DOHH2 (cell line): ENCODE results near the gene NR2C2.

Experiments used
- H3F3A ChIP-seq: fragments of 200-600 bp; sonication (generic), shearing (Covaris generic); 2 replicates; pipeline ENCODE4 v1.6.0; 2016; ENCODE audit warnings: antibody characterized with exemption, mild to moderate bottlenecking; ENCODE audit not compliant: control insufficient read depth, insufficient read depth
- H3K27ac ChIP-seq: fragments of 200-600 bp; sonication (generic); 2 replicates; pipeline ENCODE4 v1.5.1; 2014; ENCODE audit warnings: low read depth, mild to moderate bottlenecking, low read length, moderate library complexity
- H3K27me3 ChIP-seq: fragments of 200-600 bp; sonication (generic); 2 replicates; pipeline ENCODE4 v1.6.1; 2014; ENCODE audit warnings: mild to moderate bottlenecking, low read length, mixed read lengths; ENCODE audit not compliant: control insufficient read depth
- H3K36me3 ChIP-seq: fragments of 200-600 bp; sonication (generic); 2 replicates; pipeline ENCODE4 v1.6.1; 2014; ENCODE audit warnings: mild to moderate bottlenecking, low read length, moderate library complexity, mixed read lengths; ENCODE audit not compliant: control insufficient read depth
- H3K4me1 ChIP-seq: fragments of 200-600 bp; sonication (generic); 2 replicates; pipeline ENCODE4 v1.6.1; 2014; ENCODE audit warnings: mild to moderate bottlenecking, low read length, mixed read lengths; ENCODE audit not compliant: control insufficient read depth
- H3K4me2 ChIP-seq: fragments of 200-600 bp; sonication (generic); 2 replicates; pipeline ENCODE4 v1.6.0; 2014; ENCODE audit warnings: mild to moderate bottlenecking, low read length, moderate library complexity
- H3K4me3 ChIP-seq: fragments of 200-600 bp; sonication (generic); 2 replicates; pipeline ENCODE4 v1.5.1; 2014; ENCODE audit warnings: mild to moderate bottlenecking, low read length, mixed read lengths
- H3K79me2 ChIP-seq: fragments of 200-600 bp; sonication (generic); 2 replicates; pipeline ENCODE4 v1.6.1; 2014; ENCODE audit warnings: mild to moderate bottlenecking, low read length, mixed read lengths; ENCODE audit not compliant: control insufficient read depth
- H3K9me2 ChIP-seq: fragments of 200-600 bp; sonication (generic); replicated peaks from 2 replicates; pipeline ENCODE4 v1.6.1; 2014; ENCODE audit warnings: mild to moderate bottlenecking, low read length, mixed read lengths; ENCODE audit not compliant: control insufficient read depth
- H3K9me3 ChIP-seq: fragments of 200-600 bp; sonication (generic); 2 replicates; pipeline ENCODE4 v1.6.1; 2014; ENCODE audit warnings: antibody characterized with exemption, low read length, mixed read lengths; ENCODE audit not compliant: control insufficient read depth, insufficient read depth
- H4K20me1 ChIP-seq: fragments of 200-600 bp; sonication (generic); 2 replicates; pipeline ENCODE4 v1.6.0; 2014; ENCODE audit warnings: low read depth, mild to moderate bottlenecking, antibody characterized with exemption, low read length, moderate library complexity; ENCODE audit not compliant: control insufficient read depth, insufficient read depth
- EZH2phosphoT487 ChIP-seq: fragments of 200-600 bp; sonication (generic); IDR thresholded peaks from 2 replicates; pipeline ENCODE4 v1.6.1; 2017; ENCODE audit warnings: borderline replicate concordance, mild to moderate bottlenecking, antibody characterized with exemption, low read length, moderate library complexity, mixed read lengths
- TF ChIP-seq, protein P1 (sequence below): fragments of 200-600 bp; sonication (generic); IDR thresholded peaks from one replicate; pipeline ENCODE4 v1.5.1; 2014; ENCODE audit warnings: antibody characterized with exemption, mild to moderate bottlenecking, low read depth, low read length; ENCODE audit not compliant: poor library complexity, severe bottlenecking

Gene NR2C2

GRCh38 chr3:14959359-14959943 lies 12.1 kb downstream of the NR2C2 start:
- Histone ChIP-seq H3K4me3 (no peak overlapping the region), H3K4me1 (peaks cover 34% of the 10 kb centered on the region), H3K27ac (no peak overlapping the region), H3K79me2 (peaks cover 65% of the 10 kb centered on the region), H3K4me2 (no peak overlapping the region), H3K9me2 (no peaks in the 10 kb centered on the region), H3K36me3 (peaks cover 31% of the 10 kb centered on the region), H3K27me3 (no peaks in the 10 kb centered on the region), H3F3A (0 out of 2 replicates have a peak, but pooled peaks cover 2% of the 10 kb centered on the region), H3K9me3 (no peaks in the 10 kb centered on the region), H4K20me1 (0 out of 2 replicates have a peak, but pooled peaks cover 9% of the 10 kb centered on the region)
- no peak for TF ChIP-seq EZH2phosphoT487
- TF ChIP-seq, protein P1, sequence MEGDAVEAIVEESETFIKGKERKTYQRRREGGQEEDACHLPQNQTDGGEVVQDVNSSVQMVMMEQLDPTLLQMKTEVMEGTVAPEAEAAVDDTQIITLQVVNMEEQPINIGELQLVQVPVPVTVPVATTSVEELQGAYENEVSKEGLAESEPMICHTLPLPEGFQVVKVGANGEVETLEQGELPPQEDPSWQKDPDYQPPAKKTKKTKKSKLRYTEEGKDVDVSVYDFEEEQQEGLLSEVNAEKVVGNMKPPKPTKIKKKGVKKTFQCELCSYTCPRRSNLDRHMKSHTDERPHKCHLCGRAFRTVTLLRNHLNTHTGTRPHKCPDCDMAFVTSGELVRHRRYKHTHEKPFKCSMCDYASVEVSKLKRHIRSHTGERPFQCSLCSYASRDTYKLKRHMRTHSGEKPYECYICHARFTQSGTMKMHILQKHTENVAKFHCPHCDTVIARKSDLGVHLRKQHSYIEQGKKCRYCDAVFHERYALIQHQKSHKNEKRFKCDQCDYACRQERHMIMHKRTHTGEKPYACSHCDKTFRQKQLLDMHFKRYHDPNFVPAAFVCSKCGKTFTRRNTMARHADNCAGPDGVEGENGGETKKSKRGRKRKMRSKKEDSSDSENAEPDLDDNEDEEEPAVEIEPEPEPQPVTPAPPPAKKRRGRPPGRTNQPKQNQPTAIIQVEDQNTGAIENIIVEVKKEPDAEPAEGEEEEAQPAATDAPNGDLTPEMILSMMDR = no peak

DNA sequence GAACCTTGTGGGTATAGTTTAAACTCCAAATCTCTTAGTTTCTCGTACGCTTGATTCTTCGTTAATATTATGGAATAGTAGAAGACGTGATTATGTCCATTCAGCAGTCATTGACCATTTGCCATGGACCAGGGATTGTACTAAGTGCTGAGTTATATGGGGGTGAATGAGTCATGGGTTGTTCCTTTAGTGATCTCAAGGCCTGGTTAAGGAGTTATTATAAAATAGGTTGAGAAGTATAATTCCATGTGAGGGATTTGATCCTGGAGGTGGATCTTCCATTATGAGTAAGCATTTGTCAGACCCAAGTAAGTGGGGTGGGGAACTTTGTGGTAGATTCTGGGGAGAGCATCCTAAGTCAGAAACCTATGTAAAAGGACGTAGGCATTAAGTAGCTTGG lies 15.4 kb downstream of the NR2C2 start:
- Histone ChIP-seq H3K27me3 (no peaks in the 10 kb centered on the region), H4K20me1 (0 out of 2 replicates have a peak, but pooled peaks cover 6% of the 10 kb centered on the region), H3F3A (0 out of 2 replicates have a peak, but pooled peaks cover 2% of the 10 kb centered on the region), H3K27ac (no peak overlapping the region), H3K79me2 (peaks cover 45% of the 10 kb centered on the region), H3K9me3 (peaks cover 6% of the 10 kb centered on the region; the same call in 1 of the 2 replicates), H3K4me3 (no peak overlapping the region), H3K4me2 (no peak overlapping the region), H3K4me1 (peaks cover 10% of the 10 kb centered on the region), H3K36me3 (peaks cover 47% of the 10 kb centered on the region), H3K9me2 (no peaks in the 10 kb centered on the region)
- no peak for TF ChIP-seq EZH2phosphoT487
- TF ChIP-seq, protein P1 = no peak

DNA sequence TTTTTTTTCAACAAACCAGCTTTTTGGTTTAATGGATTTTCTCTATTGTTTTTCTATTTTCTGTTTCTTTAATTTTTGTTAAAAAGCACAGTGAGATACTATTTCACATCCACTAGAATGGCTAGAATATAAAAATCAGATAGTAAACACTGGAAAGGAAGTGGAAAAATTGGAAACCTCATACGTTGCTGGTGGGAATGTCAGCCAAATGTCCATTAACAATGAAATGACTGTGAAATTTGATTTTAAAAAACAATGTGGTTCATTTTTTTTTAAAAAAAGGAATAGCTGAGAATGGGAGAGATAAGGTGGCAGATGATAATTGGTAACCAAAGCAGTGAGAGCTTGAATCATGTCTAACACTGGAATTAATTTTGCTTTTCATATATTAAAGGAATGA lies 19.9 kb downstream of the NR2C2 start:
- no peaks in the 10 kb centered on the region for H3K9me2 ChIP-seq
- peaks cover 23% of the 10 kb centered on the region for H3K36me3 ChIP-seq
- H3F3A ChIP-seq = peaks cover 2% of the 10 kb centered on the region; the same call in 1 of the 2 replicates
- no peaks in the 10 kb centered on the region for H3K27me3 ChIP-seq
- H3K4me1 ChIP-seq = no peaks in the 10 kb centered on the region
- H3K27ac ChIP-seq = no peak overlapping the region
- H3K4me2 ChIP-seq = no peak overlapping the region
- no peaks in the 10 kb centered on the region for H4K20me1 ChIP-seq
- no peak overlapping the region for H3K4me3 ChIP-seq
- H3K9me3 ChIP-seq = peaks cover 6% of the 10 kb centered on the region; the same call in 1 of the 2 replicates
- TF ChIP-seq, protein P1 = no peak
- TF ChIP-seq EZH2phosphoT487 = no peak
- peaks cover 20% of the 10 kb centered on the region for H3K79me2 ChIP-seq
